Hepatocyte (in vitro differentiated cells): ENCODE results near the gene ZNF710.

Experiments
- CTCF ChIP-seq: fragments of 200-600 bp; sonication (generic); IDR thresholded peaks from 2 replicates; pipeline ENCODE4 v1.5.1; 2016; ENCODE audit warnings: antibody characterized with exemption, mild to moderate bottlenecking; ENCODE audit not compliant: poor library complexity
- EZH2 ChIP-seq: fragments of 200-600 bp; sonication (generic); IDR thresholded peaks from 2 replicates; pipeline ENCODE4 v1.6.1; 2016; ENCODE audit warnings: antibody characterized with exemption, mild to moderate bottlenecking, borderline replicate concordance
- EZH2phosphoT487 ChIP-seq: fragments of 200-600 bp; sonication (generic); IDR thresholded peaks from one replicate; pipeline ENCODE4 v1.6.1; 2018; ENCODE audit warnings: antibody characterized with exemption, mild to moderate bottlenecking, low read depth, moderate library complexity; ENCODE audit not compliant: unreplicated experiment, severe bottlenecking

GRCh38 chr15:89984001-89984400 lies 17.1 kb upstream of the ZNF710 start:
- TF ChIP-seq CTCF (no peak), EZH2phosphoT487 (no peak), EZH2 (no peak)
